A549 (cell line): Measurements from ENCODE around the gene KDF1. TPM values are rescaled to one million over a fixed set of nuclear protein-coding genes. Genes with fewer than 3 reads are reported as not detected.

Experiments used
- ATAC-seq, 2 experiments: fragments of 200-7000 bp in 1 of 2; fragments of >200 bp in 1 of 2; cut with Nextera tagmentation in 1 of 2; cut with Tn5 transposase in 1 of 2; 3 replicates each; pipeline versions ENCODE4 v1.8.0 to v1.9.1; 2018 to 2020; ENCODE audit warnings: mild to moderate bottlenecking in 1 of 2, moderate library complexity in 1 of 2
- CTCF ChIA-PET: fragments of 300-600 bp; sonication (Branson Sonifier 250); formaldehyde crosslinking; extraction: SDS; loops from one replicate; lab custom pipeline; 2021; ENCODE audit warnings: antibody characterized with exemption, inconsistent platforms; lab: Yijun Ruan, JAX
- POLR2A ChIA-PET: fragments of 350-600 bp; formaldehyde crosslinking; extraction: SDS; loops from one replicate; lab custom pipeline; 2021; ENCODE audit warnings: antibody characterized with exemption, inconsistent platforms; lab: Yijun Ruan, JAX
- DNase-seq, 2 experiments: peaks; one replicate each; pipeline versions ENCODE4 v3.0.0 to v3.0.0-alpha.2; 2011 to 2016; ENCODE audit warnings: low read depth in 1 of 2, low spot score in 1 of 2
- FAIRE-seq: peaks from 2 replicates; lab custom pipeline; 2011; peaks lifted over from hg19 to GRCh38; lab: Jason Lieb, UNC
- H3K27ac ChIP-seq, 2 experiments: fragments of >200 bp; sonication (Bioruptor Twin); formaldehyde crosslinking; 3 replicates each; pipeline ENCODE4 v1.5.1; 2016 to 2017
- H3K4me1 ChIP-seq: fragments of >200 bp; sonication (Bioruptor Twin); formaldehyde crosslinking; 3 replicates; pipeline ENCODE4 v1.6.1; 2016
- H3K4me2 ChIP-seq: fragments of >200 bp; sonication (Bioruptor Twin); formaldehyde crosslinking; 3 replicates; pipeline ENCODE4 v1.6.1; 2016
- H3K4me3 ChIP-seq: fragments of >200 bp; sonication (Bioruptor Twin); formaldehyde crosslinking; 3 replicates; pipeline ENCODE4 v1.5.1; 2016
- H3K9me3 ChIP-seq: fragments of >200 bp; sonication (Bioruptor Twin); formaldehyde crosslinking; 3 replicates; pipeline ENCODE4 v1.6.1; 2016
- EHF ChIP-seq: fragments of 250-450 bp; sonication (Bioruptor Pico); IDR thresholded peaks from 2 replicates; pipeline ENCODE4 v1.5.0; 2020; ENCODE audit warnings: mild to moderate bottlenecking
- FOSB ChIP-seq: fragments of 250-450 bp; sonication (Bioruptor Pico); IDR thresholded peaks from 2 replicates; pipeline ENCODE4 v1.5.0; 2020; ENCODE audit warnings: mild to moderate bottlenecking, moderate library complexity
- GATA3 ChIP-seq: IDR thresholded peaks from 2 replicates; pipeline ENCODE4 v1.6.1; 2012; ENCODE audit warnings: borderline replicate concordance
- HDAC2 ChIP-seq: fragments of 200-600 bp; sonication (generic); IDR thresholded peaks from 2 replicates; pipeline ENCODE4 v1.6.1; 2016
- HEYL ChIP-seq: fragments of 250-450 bp; sonication (Bioruptor Pico); IDR thresholded peaks from 2 replicates; pipeline ENCODE4 v1.8.0; 2021; ENCODE audit warnings: mild to moderate bottlenecking, moderate library complexity
- HOXA7 ChIP-seq: fragments of 250-450 bp; sonication (Bioruptor Pico); IDR thresholded peaks from 2 replicates; pipeline ENCODE4 v1.5.0; 2020; ENCODE audit warnings: mild to moderate bottlenecking, moderate library complexity
- HOXB13 ChIP-seq: fragments of 250-450 bp; sonication (Bioruptor Pico); IDR thresholded peaks from 2 replicates; pipeline ENCODE4 v1.5.0; 2020; ENCODE audit warnings: low read depth, mild to moderate bottlenecking, moderate library complexity
- HOXB5 ChIP-seq: fragments of 250-450 bp; sonication (Bioruptor Pico); IDR thresholded peaks from 2 replicates; pipeline ENCODE4 v1.5.0; 2020; ENCODE audit warnings: mild to moderate bottlenecking, moderate library complexity
- JUN ChIP-seq, 2 experiments: fragments of >200 bp; sonication (Bioruptor Twin); formaldehyde crosslinking; IDR thresholded peaks; 2 replicates in 1 of 2; 3 replicates in 1 of 2; pipeline ENCODE4 v1.6.1; 2016 to 2017
- JUNB ChIP-seq: fragments of >200 bp; sonication (Bioruptor Twin); formaldehyde crosslinking; IDR thresholded peaks from 2 replicates; pipeline ENCODE4 v1.6.1; 2016
- MAZ ChIP-seq: fragments of 150-350 bp; IDR thresholded peaks from 2 replicates; pipeline ENCODE4 v1.6.1; 2014; ENCODE audit warnings: antibody characterized with exemption, low read depth, low read length, borderline replicate concordance
- NR3C1 ChIP-seq: fragments of >200 bp; sonication (Bioruptor Twin); formaldehyde crosslinking; IDR thresholded peaks from 3 replicates; pipeline ENCODE4 v1.6.1; 2017
- POLR2A ChIP-seq: IDR thresholded peaks from 2 replicates; pipeline ENCODE4 v1.6.1; 2012; ENCODE audit warnings: mild to moderate bottlenecking, low read length
- RFX5 ChIP-seq: fragments of 450-650 bp; IDR thresholded peaks from 2 replicates; pipeline ENCODE4 v1.7.1; 2014; ENCODE audit warnings: antibody characterized with exemption, mild to moderate bottlenecking, moderate library complexity
- RNF2 ChIP-seq: fragments of 200-600 bp; sonication (generic); IDR thresholded peaks from 2 replicates; pipeline ENCODE4 v1.6.1; 2016; ENCODE audit warnings: low read depth, mild to moderate bottlenecking, antibody characterized with exemption, moderate library complexity, borderline replicate concordance
- TP53 ChIP-seq: fragments of 250-450 bp; sonication (Bioruptor Pico); IDR thresholded peaks from 2 replicates; pipeline ENCODE4 v1.5.0; 2021; ENCODE audit warnings: mild to moderate bottlenecking, moderate library complexity
- ZSCAN20 ChIP-seq: fragments of 250-450 bp; sonication (Bioruptor Pico); IDR thresholded peaks from 2 replicates; pipeline ENCODE4 v1.8.0; 2022; ENCODE audit warnings: mild to moderate bottlenecking, moderate library complexity
- WGBS: methylation state at CpG from one replicate; pipeline ENCODE4 v1.1.6; 2017; ENCODE audit errors: missing lambda C conversion rate; 5-methylcytosine and 5-hydroxymethylcytosine counted together
- polyA plus RNA-seq, 4 experiments: library from polyadenylated mRNA; depleted of rRNA in 3 of 4; stranded (reverse); fragments of >200 nt; fragmentation: RNase III in 1 of 4; extraction: RNeasy Plus Mini Kit Qiagen cat#74134 plus additional on column Dnase treatment in 1 of 4; gene quantifications; 2 replicates in 3 of 4; 3 replicates in 1 of 4; pipeline ENCODE4 v1.2.3, GENCODE V29; 2011 to 2017
- TF ChIP-seq, protein P1 (sequence below): IDR thresholded peaks from 2 replicates; pipeline ENCODE4 v1.6.1; 2012
- TF ChIP-seq, protein P2 (sequence below): fragments of 250-450 bp; sonication (Bioruptor Pico); IDR thresholded peaks from 2 replicates; pipeline ENCODE4 v1.5.0; 2020; ENCODE audit warnings: low read depth, mild to moderate bottlenecking, moderate library complexity
- TF ChIP-seq, protein P3 (sequence below): IDR thresholded peaks from 2 replicates; pipeline ENCODE4 v1.6.1; 2012; ENCODE audit warnings: low read depth, borderline replicate concordance
- TF ChIP-seq, protein P4 (sequence below): fragments of 150-350 bp; IDR thresholded peaks from 2 replicates; pipeline ENCODE4 v1.6.1; 2014; ENCODE audit warnings: low read depth, mild to moderate bottlenecking, low read length
- TF ChIP-seq, protein P5 (sequence below): fragments of >200 bp; sonication (Bioruptor Twin); formaldehyde crosslinking; IDR thresholded peaks from 3 replicates; pipeline ENCODE4 v1.6.1; 2016

Gene KDF1
- polyA plus RNA-seq, 2 of the 4 experiments (the other 2 are of a cell fraction): not detected

DNA sequence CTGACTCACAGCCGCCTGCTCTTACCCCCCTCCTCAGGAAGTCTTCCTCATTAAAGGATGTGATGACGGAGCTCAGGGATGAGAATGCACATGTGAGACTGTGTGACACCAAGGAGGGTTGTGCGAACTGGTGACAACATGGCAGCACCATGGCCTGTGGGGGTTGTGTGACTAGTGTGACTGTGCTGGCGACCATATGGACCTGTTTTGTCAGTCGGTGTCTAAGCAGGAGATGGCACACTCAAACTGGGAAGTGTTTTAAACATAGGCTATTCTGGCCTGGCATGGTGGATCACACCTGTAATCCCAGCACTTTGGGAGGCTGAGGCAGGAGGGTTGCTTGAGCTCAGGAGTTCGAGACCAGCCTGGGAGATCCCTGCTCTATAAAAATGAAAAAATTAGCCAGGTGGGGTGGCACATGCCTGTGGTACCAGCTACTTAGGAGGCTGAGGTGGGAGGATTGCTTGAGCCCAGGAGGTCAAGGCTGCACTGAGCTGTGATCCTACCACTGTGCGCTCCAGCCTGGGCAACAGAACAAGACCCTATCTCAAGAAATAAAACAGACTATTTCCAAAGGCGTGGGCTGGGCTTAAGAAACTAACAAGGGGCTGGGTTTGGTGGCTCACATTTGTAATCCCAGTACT is 40.7 kb upstream of the KDF1 start (continued):
- TF ChIP-seq FOSB (CRISPR knock-in tag): no peak
- 0 out of 2 replicates have a peak, but pooled peaks have one; percentile 57 for TF ChIP-seq EHF
- TF ChIP-seq HOXB13: 0 out of 2 replicates have a peak, but pooled peaks have one; percentile 29
- TF ChIP-seq HOXB5: 0 out of 2 replicates have a peak, but pooled peaks have one; percentile 34
- TF ChIP-seq, protein P1, sequence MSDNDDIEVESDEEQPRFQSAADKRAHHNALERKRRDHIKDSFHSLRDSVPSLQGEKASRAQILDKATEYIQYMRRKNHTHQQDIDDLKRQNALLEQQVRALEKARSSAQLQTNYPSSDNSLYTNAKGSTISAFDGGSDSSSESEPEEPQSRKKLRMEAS: peak; percentile 18; the same call in 1 of the 2 replicates
- TF ChIP-seq, protein P2, sequence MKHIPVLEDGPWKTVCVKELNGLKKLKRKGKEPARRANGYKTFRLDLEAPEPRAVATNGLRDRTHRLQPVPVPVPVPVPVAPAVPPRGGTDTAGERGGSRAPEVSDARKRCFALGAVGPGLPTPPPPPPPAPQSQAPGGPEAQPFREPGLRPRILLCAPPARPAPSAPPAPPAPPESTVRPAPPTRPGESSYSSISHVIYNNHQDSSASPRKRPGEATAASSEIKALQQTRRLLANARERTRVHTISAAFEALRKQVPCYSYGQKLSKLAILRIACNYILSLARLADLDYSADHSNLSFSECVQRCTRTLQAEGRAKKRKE (CRISPR knock-in tag): peak; percentile 86; the same call in 1 of the 2 replicates
- peak; percentile 34; the same call in 1 of the 2 replicates for TF ChIP-seq GATA3
- no peak for TF ChIP-seq TP53 (CRISPR knock-in tag)
- no peak for TF ChIP-seq RNF2
- TF ChIP-seq MAZ: no peak

DNA sequence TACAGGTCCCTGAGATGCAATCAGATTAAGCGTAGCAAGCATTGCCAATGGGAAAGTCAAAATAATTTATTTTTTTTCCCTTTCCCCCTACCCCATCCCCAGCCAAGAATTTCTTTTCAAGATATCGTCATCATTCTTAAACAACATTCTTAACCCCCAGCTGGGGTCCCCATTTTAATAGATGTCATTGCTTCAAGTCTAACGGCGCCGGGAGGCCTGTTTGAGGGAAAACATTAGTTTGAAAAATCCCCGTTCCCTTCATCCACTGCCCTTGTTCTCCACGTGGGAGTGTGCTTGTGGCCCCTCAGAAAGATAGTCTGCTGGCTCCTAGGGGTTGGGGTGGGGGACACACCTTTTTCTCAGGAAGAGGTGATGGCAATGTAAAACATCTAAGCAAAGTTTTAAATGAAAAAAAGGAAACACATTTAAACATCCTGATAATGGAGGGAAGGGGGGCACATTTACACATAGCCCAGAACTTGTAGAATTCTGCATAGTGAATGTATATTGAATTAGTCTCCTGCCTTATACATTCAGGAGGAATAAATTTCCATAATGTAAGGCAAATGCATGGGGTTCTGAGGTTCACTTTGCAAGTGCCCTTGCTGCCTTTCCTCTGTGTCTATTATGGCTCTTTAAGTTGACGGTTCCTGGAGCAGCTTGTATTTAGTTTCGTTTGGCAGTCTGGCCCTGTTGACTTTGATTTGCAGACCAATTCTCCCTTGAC is 40.0 kb upstream of the KDF1 start:
- FAIRE-seq (no peak), ATAC-seq (no peak), DNase-seq (no peak)
- ChIA-PET POLR2A (no interaction called here), CTCF (interaction anchor here (1.9 to 10.6 kb wide), 5 partner anchors 10 to 96 kb away, joined by 4 to 188 read pairs (median 49); partner anchors contain the start of gene TENT5B)
- 23% methylated on average over 9 of the region's 9 CpGs for WGBS
- TF ChIP-seq ZSCAN20 (CRISPR knock-in tag) (no peak), HOXA7 (CRISPR knock-in tag) (no peak), JUN (IDR thresholded peaks at IDR 0.05) (no peak; a peak in 1 of 5 replicates), HEYL (CRISPR knock-in tag) (no peak), EHF (no peak), HOXB5 (no peak), RFX5 (no peak), FOSB (CRISPR knock-in tag) (no peak), POLR2A (no peak), HDAC2 (no peak), NR3C1 (no peak), JUNB (no peak)
- TF ChIP-seq, protein P3, sequence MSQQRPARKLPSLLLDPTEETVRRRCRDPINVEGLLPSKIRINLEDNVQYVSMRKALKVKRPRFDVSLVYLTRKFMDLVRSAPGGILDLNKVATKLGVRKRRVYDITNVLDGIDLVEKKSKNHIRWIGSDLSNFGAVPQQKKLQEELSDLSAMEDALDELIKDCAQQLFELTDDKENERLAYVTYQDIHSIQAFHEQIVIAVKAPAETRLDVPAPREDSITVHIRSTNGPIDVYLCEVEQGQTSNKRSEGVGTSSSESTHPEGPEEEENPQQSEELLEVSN: no peak
- TF ChIP-seq, protein P4, sequence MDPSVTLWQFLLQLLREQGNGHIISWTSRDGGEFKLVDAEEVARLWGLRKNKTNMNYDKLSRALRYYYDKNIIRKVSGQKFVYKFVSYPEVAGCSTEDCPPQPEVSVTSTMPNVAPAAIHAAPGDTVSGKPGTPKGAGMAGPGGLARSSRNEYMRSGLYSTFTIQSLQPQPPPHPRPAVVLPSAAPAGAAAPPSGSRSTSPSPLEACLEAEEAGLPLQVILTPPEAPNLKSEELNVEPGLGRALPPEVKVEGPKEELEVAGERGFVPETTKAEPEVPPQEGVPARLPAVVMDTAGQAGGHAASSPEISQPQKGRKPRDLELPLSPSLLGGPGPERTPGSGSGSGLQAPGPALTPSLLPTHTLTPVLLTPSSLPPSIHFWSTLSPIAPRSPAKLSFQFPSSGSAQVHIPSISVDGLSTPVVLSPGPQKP: no peak
- TF ChIP-seq, protein P5, sequence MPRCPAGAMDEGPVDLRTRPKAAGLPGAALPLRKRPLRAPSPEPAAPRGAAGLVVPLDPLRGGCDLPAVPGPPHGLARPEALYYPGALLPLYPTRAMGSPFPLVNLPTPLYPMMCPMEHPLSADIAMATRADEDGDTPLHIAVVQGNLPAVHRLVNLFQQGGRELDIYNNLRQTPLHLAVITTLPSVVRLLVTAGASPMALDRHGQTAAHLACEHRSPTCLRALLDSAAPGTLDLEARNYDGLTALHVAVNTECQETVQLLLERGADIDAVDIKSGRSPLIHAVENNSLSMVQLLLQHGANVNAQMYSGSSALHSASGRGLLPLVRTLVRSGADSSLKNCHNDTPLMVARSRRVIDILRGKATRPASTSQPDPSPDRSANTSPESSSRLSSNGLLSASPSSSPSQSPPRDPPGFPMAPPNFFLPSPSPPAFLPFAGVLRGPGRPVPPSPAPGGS: no peak
- Histone ChIP-seq H3K4me3 (peak overlapping the region; percentile 20; the same call in 1 of the 3 replicates), H3K4me2 (peak overlapping the region; percentile 99), H3K27ac (peak overlapping the region; percentile 100), H3K9me3 (no peaks in the 10 kb centered on the region), H3K4me1 (peaks cover 79% of the 10 kb centered on the region)
